IMR-90 (cell line): ENCODE results near the gene GDPD5. TPM values are rescaled to one million over a fixed set of nuclear protein-coding genes. Genes with fewer than 3 reads are reported as not detected.

Experiments
- ATAC-seq: fragments of 200-7000 bp; cut with Tn5 transposase; 2 replicates; pipeline ENCODE4 v1.9.1; 2020; ENCODE audit warnings: low read depth, mild to moderate bottlenecking, moderate library complexity
- BruUV-seq: library from RNA; stranded (reverse); fragments of 400-500 nt; replicated peaks from 2 replicates; lab custom pipeline; 2021; lab: Mats Ljungman, UMichigan
- CTCF ChIA-PET: fragments of 300-600 bp; formaldehyde crosslinking; extraction: SDS; loops from one replicate; lab custom pipeline; 2021; ENCODE audit warnings: antibody characterized with exemption; lab: Yijun Ruan, JAX
- POLR2A ChIA-PET: fragments of 300-600 bp; sonication (Branson Sonifier 250); formaldehyde crosslinking; loops from one replicate; lab custom pipeline; 2022; ENCODE audit warnings: antibody characterized with exemption; ENCODE audit not compliant: unreplicated experiment; lab: Charles Lee
- DNase-seq: peaks from one replicate; pipeline ENCODE4 v3.0.0; 2013
- H2AFZ ChIP-seq: replicated peaks from 2 replicates; pipeline ENCODE3; 2013; ENCODE audit warnings: low read length, mild to moderate bottlenecking; ENCODE audit not compliant: poor library complexity
- H2AK5ac ChIP-seq: 2 replicates; pipeline ENCODE4 v1.6.1; 2013; ENCODE audit warnings: low read depth, low read length, inconsistent platforms
- H2AK9ac ChIP-seq: replicated peaks from 2 replicates; pipeline ENCODE3; 2013; ENCODE audit warnings: mild to moderate bottlenecking, low read depth, low read length, moderate library complexity; ENCODE audit not compliant: poor library complexity
- H2BK120ac ChIP-seq: 2 replicates; pipeline ENCODE4 v1.6.1; 2013; ENCODE audit warnings: low read depth, low read length, inconsistent platforms
- H2BK15ac ChIP-seq: 3 replicates; pipeline ENCODE4 v1.6.1; 2013; ENCODE audit warnings: low read depth, low read length, inconsistent platforms
- H2BK20ac ChIP-seq: 2 replicates; pipeline ENCODE4 v1.6.1; 2013; ENCODE audit warnings: low read depth, mild to moderate bottlenecking, inconsistent platforms, low read length, moderate library complexity
- H2BK5ac ChIP-seq: 2 replicates; pipeline ENCODE4 v1.6.1; 2013; ENCODE audit warnings: mild to moderate bottlenecking, low read depth, low read length, inconsistent platforms; ENCODE audit not compliant: poor library complexity, severe bottlenecking
- H3K14ac ChIP-seq: replicated peaks from 2 replicates; pipeline ENCODE4 v1.6.1; 2013; ENCODE audit warnings: low read depth, low read length, inconsistent platforms
- H3K18ac ChIP-seq: 2 replicates; pipeline ENCODE4 v1.6.1; 2013; ENCODE audit warnings: low read depth, low read length, control low read depth
- H3K23ac ChIP-seq: 2 replicates; pipeline ENCODE4 v1.6.1; 2013; ENCODE audit warnings: low read depth, low read length, inconsistent platforms
- H3K27ac ChIP-seq: 2 replicates; pipeline ENCODE4 v1.5.1; 2013; ENCODE audit warnings: mild to moderate bottlenecking, control low read depth, low read length; ENCODE audit not compliant: insufficient read depth
- H3K27me3 ChIP-seq: 2 replicates; pipeline ENCODE4 v1.6.1; 2013; ENCODE audit warnings: low read length; ENCODE audit not compliant: control insufficient read depth, insufficient read depth
- H3K36me3 ChIP-seq: 2 replicates; pipeline ENCODE4 v1.6.1; 2013; ENCODE audit warnings: low read length, mixed read lengths; ENCODE audit not compliant: control insufficient read depth, insufficient read depth
- H3K4ac ChIP-seq: 2 replicates; pipeline ENCODE4 v1.6.1; 2013; ENCODE audit warnings: low read depth, low read length, inconsistent platforms
- H3K4me1 ChIP-seq: 2 replicates; pipeline ENCODE4 v1.6.1; 2013; ENCODE audit warnings: low read length, mixed read lengths; ENCODE audit not compliant: control insufficient read depth, insufficient read depth
- H3K4me2 ChIP-seq: 2 replicates; pipeline ENCODE4 v1.6.1; 2013; ENCODE audit warnings: low read depth, mild to moderate bottlenecking, control low read depth, low read length, moderate library complexity
- H3K4me3 ChIP-seq: 2 replicates; pipeline ENCODE4 v1.5.1; 2013; ENCODE audit warnings: low read depth, mild to moderate bottlenecking, control low read depth, low read length, moderate library complexity; ENCODE audit not compliant: insufficient read depth
- H3K56ac ChIP-seq: 2 replicates; pipeline ENCODE4 v1.6.1; 2013; ENCODE audit warnings: low read length, inconsistent platforms; ENCODE audit not compliant: insufficient read depth; ENCODE audit errors: extremely low read depth
- H3K79me1 ChIP-seq, 2 experiments: 2 replicates each; pipeline ENCODE4 v1.6.1; 2013; ENCODE audit warnings: low read length in 2 of 2, inconsistent platforms in 1 of 2, low read depth in 1 of 2
- H3K9ac ChIP-seq: 2 replicates; pipeline ENCODE4 v1.6.1; 2013; ENCODE audit warnings: low read depth, low read length, control low read depth
- H3K9me1 ChIP-seq: 2 replicates; pipeline ENCODE4 v1.6.1; 2013; ENCODE audit warnings: low read length, inconsistent platforms; ENCODE audit not compliant: insufficient read depth
- H3K9me3 ChIP-seq: 2 replicates; pipeline ENCODE4 v1.6.1; 2013; ENCODE audit warnings: low read length; ENCODE audit not compliant: control insufficient read depth, insufficient read depth
- H4K20me1 ChIP-seq: 2 replicates; pipeline ENCODE4 v1.6.1; 2013; ENCODE audit warnings: low read length, inconsistent platforms; ENCODE audit not compliant: insufficient read depth
- H4K5ac ChIP-seq: 2 replicates; pipeline ENCODE4 v1.6.1; 2013; ENCODE audit warnings: mild to moderate bottlenecking, low read depth, low read length, control low read depth
- H4K8ac ChIP-seq, 2 experiments: 2 replicates each; pipeline ENCODE4 v1.6.1; 2013; ENCODE audit warnings: low read depth in 2 of 2, low read length in 2 of 2, control low read depth in 1 of 2, inconsistent platforms in 1 of 2
- H4K91ac ChIP-seq: 2 replicates; pipeline ENCODE4 v1.6.1; 2013; ENCODE audit warnings: low read depth, low read length, inconsistent platforms; ENCODE audit not compliant: insufficient read depth
- BHLHE40 ChIP-seq: fragments of 150-350 bp; IDR thresholded peaks from 2 replicates; pipeline ENCODE4 v1.6.1; 2016; ENCODE audit warnings: mild to moderate bottlenecking, low read depth, low read length
- CEBPB ChIP-seq: IDR thresholded peaks from 2 replicates; pipeline ENCODE4 v1.6.1; 2012; ENCODE audit warnings: low read depth, low read length, improper control_type of control experiment
- CHD1 ChIP-seq: IDR thresholded peaks from 2 replicates; pipeline ENCODE4 v1.6.1; 2012; ENCODE audit warnings: low read depth, low read length, improper control_type of control experiment
- CTCF ChIP-seq: conservative IDR thresholded peaks from 2 replicates; pipeline ENCODE4 v1.5.1; 2012; ENCODE audit warnings: mild to moderate bottlenecking, low read depth, low read length, improper control_type of control experiment
- ELK1 ChIP-seq: fragments of 150-350 bp; IDR thresholded peaks from 2 replicates; pipeline ENCODE4 v1.6.1; 2016; ENCODE audit warnings: low read depth, mild to moderate bottlenecking, low read length, moderate library complexity, borderline replicate concordance
- FOS ChIP-seq: fragments of 150-350 bp; IDR thresholded peaks from 2 replicates; pipeline ENCODE4 v1.6.1; 2016; ENCODE audit warnings: low read depth, low read length
- MAZ ChIP-seq: IDR thresholded peaks from 2 replicates; pipeline ENCODE4 v1.6.1; 2012; ENCODE audit warnings: low read depth, mild to moderate bottlenecking, low read length, improper control_type of control experiment, moderate library complexity, borderline replicate concordance
- MXI1 ChIP-seq: IDR thresholded peaks from 2 replicates; pipeline ENCODE4 v1.6.1; 2012; ENCODE audit warnings: low read depth, mild to moderate bottlenecking, low read length, moderate library complexity, borderline replicate concordance
- NFE2L2 ChIP-seq: fragments of 150-350 bp; IDR thresholded peaks from 2 replicates; pipeline ENCODE4 v1.6.1; 2016; ENCODE audit warnings: low read depth, mild to moderate bottlenecking, low read length
- POLR2A ChIP-seq: IDR thresholded peaks from 2 replicates; pipeline ENCODE4 v1.6.1; 2012; ENCODE audit warnings: mild to moderate bottlenecking, low read depth, low read length
- RAD21 ChIP-seq: IDR thresholded peaks from 2 replicates; pipeline ENCODE4 v1.6.1; 2012; ENCODE audit warnings: low read length, improper control_type of control experiment
- RCOR1 ChIP-seq: IDR thresholded peaks from 2 replicates; pipeline ENCODE4 v1.6.1; 2012; ENCODE audit warnings: mild to moderate bottlenecking, low read length, improper control_type of control experiment; ENCODE audit not compliant: insufficient replicate concordance
- RFX5 ChIP-seq: IDR thresholded peaks from 2 replicates; pipeline ENCODE4 v1.8.0; 2012; ENCODE audit warnings: low read depth, mild to moderate bottlenecking, low read length, moderate library complexity
- USF2 ChIP-seq: fragments of 150-350 bp; IDR thresholded peaks from 2 replicates; pipeline ENCODE4 v1.6.1; 2017; ENCODE audit warnings: mild to moderate bottlenecking, antibody characterized with exemption, low read length, low read depth
- WGBS, 2 experiments: methylation state at CpG; one replicate each; pipeline versions ENCODE4 v1.1.5 to v1.1.7; 2013; ENCODE audit warnings: missing lambda C conversion rate in 2 of 2; ENCODE audit not compliant: insufficient read length in 1 of 2; ENCODE audit errors: extremely low coverage in 2 of 2; 5-methylcytosine and 5-hydroxymethylcytosine counted together
- dilution Hi-C: fragments of 300-500 bp; cut with HindIII; formaldehyde crosslinking; loops from one replicate; pipeline ENCODE4 v1.14.3; 2018; ENCODE audit warnings: low sequenced_read_pairs; ENCODE audit not compliant: unreplicated experiment
- in situ Hi-C: fragments of 300-500 bp; cut with MboI; formaldehyde crosslinking; loops from 3 replicates; pipeline ENCODE4 v1.14.3; 2019; ENCODE audit warnings: low sequenced_read_pairs, inconsistent platforms, mixed read lengths
- intact Hi-C: fragments of 100-400 bp; cut with micrococcal nuclease; formaldehyde crosslinking; loops from 2 replicates; pipeline ENCODE4 v1.10.0; 2022
- polyA plus RNA-seq, 3 experiments: library from polyadenylated mRNA; depleted of rRNA; stranded (reverse); fragments of >200 nt; gene quantifications; 2 replicates each; pipeline ENCODE4 v1.2.3, GENCODE V29; 2012; ENCODE audit warnings: low replicate concordance in 1 of 3
- total RNA-seq: library from RNA; depleted of rRNA; stranded (reverse); fragments of >200 nt; gene quantifications from 2 replicates; pipeline ENCODE4 v1.2.3, GENCODE V29; 2012

GDPD5 gene
- total and polyA plus RNA-seq, 2 of the 4 experiments (the other 2 are of a cell fraction): 2.0 to 7.9 TPM

- Histone ChIP-seq H2AK5ac (peak overlapping the region; percentile 82), H2BK120ac (peak overlapping the region; percentile 31), H2BK20ac (no peak overlapping the region), H2BK15ac (peak overlapping the region; percentile 63; the same call in 1 of the 3 replicates), H2AK9ac (peak overlapping the region; percentile 97), H4K8ac (peak overlapping the region; percentile 94 to 96), H3K27ac (peak overlapping the region; percentile 96), H3K9ac (peak overlapping the region; percentile 95), H3K14ac (peak overlapping the region; percentile 92), H4K5ac (peak overlapping the region; percentile 76), H3K4ac (peak overlapping the region; percentile 99), H3K36me3 (peaks cover 33% of the 10 kb centered on the region), H3K79me1 (peaks cover 7 to 58% of the 10 kb centered on the region in 2 experiments; a peak in 3 of 4 replicates), H3K9me3 (no peaks in the 10 kb centered on the region), H3K4me2 (peak overlapping the region; percentile 93), H3K27me3 (no peaks in the 10 kb centered on the region), H4K91ac (peak overlapping the region; percentile 91), H3K56ac (peak overlapping the region; percentile 98), H3K9me1 (peaks cover 14% of the 10 kb centered on the region), H3K4me3 (peak overlapping the region; percentile 61), H3K23ac (peak overlapping the region; percentile 93), H3K4me1 (peaks cover 44% of the 10 kb centered on the region), H2BK5ac (peak overlapping the region; percentile 76), H3K18ac (peak overlapping the region; percentile 91), H2AFZ (peak overlapping the region; percentile 39), H4K20me1 (peaks cover 58% of the 10 kb centered on the region)
- in situ Hi-C loops: no loop called here
- intact Hi-C loops: loop anchor here (2.0 kb wide), 1 partner anchor 36 kb away; no protein-coding TSS in a partner anchor
- peak; percentile 56 for DNase-seq
- WGBS, 2 experiments: no CpG with 5 or more reads among the region's 16 CpGs
- dilution Hi-C loops: no loop called here
- TSS peak; percentile 19 for BruUV-seq
- POLR2A ChIA-PET: interaction anchor here (0.5 to 2.3 kb wide), 4 partner anchors 9 to 766 kb away, joined by 3 to 18 read pairs (median 6); no protein-coding TSS in a partner anchor
- peak; percentile 5 for ATAC-seq
- CTCF ChIA-PET: interaction anchor here (0.5 to 0.9 kb wide), 3 partner anchors 9 to 70 kb away, joined by 3 to 9 read pairs (median 3); no protein-coding TSS in a partner anchor
- TF ChIP-seq RFX5 (no peak), CEBPB (no peak), RAD21 (no peak), MXI1 (no peak), RCOR1 (no peak), NFE2L2 (no peak), FOS (no peak), USF2 (no peak), MAZ (no peak), CTCF (no peak), POLR2A (no peak; the same call in 1 of the 2 replicates), BHLHE40 (no peak), CHD1 (no peak; the same call in 1 of the 2 replicates), ELK1 (no peak)
Measured at GRCh38 chr11:75562836-75563484, 37.2 kb upstream of the GDPD5 start.
